ENCODE results near the gene MTHFSD. TPM values are rescaled to one million over a fixed set of nuclear protein-coding genes. Genes with fewer than 3 reads are reported as not detected.

MTHFSD gene
- total RNA-seq, 1 donor from 2014 or later: 20.2 TPM

DNA sequence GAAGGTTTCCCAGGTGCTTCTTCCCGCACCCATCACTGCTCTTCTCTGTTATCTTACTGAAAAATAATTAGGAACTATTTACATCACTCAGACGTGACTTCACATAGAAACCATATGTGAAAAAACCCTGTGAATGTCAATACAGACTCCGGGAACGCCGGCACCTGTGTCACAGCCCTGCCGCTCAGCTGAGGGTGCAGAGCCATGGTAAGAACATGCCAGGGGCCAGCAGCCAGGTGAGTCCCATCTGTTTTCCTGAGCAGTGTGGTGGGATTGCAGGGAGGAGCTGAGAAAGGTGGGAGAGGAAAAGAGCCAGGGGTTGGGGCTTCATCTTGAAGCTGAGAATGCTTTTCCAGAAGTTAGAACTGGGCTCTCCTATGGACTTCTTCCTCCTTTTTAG is 31.0 kb downstream of the MTHFSD start:
- DNase-seq (ENCODE audit: extremely low spot score, unreplicated experiment): no peak
- Mint-ChIP-seq H3K27ac (no peak overlapping the region), H3K9me3 (no peaks in the 10 kb centered on the region), H3K36me3 (no peaks in the 10 kb centered on the region), H3K4me1 (ENCODE audit: unreplicated experiment) (peaks cover 4% of the 10 kb centered on the region), H3K4me3 (no peak overlapping the region), H3K27me3 (peaks cover 68% of the 10 kb centered on the region)
- TF ChIP-seq, protein P1, sequence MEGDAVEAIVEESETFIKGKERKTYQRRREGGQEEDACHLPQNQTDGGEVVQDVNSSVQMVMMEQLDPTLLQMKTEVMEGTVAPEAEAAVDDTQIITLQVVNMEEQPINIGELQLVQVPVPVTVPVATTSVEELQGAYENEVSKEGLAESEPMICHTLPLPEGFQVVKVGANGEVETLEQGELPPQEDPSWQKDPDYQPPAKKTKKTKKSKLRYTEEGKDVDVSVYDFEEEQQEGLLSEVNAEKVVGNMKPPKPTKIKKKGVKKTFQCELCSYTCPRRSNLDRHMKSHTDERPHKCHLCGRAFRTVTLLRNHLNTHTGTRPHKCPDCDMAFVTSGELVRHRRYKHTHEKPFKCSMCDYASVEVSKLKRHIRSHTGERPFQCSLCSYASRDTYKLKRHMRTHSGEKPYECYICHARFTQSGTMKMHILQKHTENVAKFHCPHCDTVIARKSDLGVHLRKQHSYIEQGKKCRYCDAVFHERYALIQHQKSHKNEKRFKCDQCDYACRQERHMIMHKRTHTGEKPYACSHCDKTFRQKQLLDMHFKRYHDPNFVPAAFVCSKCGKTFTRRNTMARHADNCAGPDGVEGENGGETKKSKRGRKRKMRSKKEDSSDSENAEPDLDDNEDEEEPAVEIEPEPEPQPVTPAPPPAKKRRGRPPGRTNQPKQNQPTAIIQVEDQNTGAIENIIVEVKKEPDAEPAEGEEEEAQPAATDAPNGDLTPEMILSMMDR (conservative IDR thresholded peaks at IDR 0.05): no peak

DNA sequence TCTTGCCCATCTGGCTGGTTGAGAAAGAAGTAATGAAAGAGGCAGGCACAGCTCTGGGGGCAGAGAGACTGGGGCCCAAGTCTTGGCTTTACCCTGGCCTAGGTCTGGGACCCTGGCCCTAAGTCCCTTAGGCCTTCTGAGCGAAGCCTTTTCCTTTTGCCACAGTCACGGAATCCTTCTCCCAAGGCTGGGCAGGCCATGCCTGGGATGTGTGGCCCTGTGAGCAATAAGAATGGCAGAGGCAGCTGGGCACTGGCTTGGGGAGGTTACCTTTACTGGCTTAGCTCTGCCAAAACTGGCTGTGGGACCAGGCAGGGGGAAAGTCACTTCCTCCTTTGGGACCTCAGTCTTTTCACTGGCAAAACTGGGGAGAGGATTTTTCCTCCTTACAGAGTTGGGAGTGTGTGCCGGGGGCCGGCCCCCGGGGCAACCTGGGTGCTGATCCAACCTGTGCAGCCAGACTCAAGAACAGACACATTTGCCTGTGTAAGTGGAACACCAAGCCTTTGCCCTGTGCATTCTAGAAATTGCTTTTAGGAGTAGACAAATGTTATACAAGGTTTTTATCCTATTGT is 31.8 kb downstream of the MTHFSD start:
- Mint-ChIP-seq H3K4me1 (ENCODE audit: unreplicated experiment) (peaks cover 4% of the 10 kb centered on the region), H3K27ac (no peak overlapping the region), H3K27me3 (peaks cover 76% of the 10 kb centered on the region), H3K4me3 (no peak overlapping the region), H3K9me3 (no peaks in the 10 kb centered on the region), H3K36me3 (no peaks in the 10 kb centered on the region)
- DNase-seq (ENCODE audit: extremely low spot score, unreplicated experiment): no peak
- TF ChIP-seq, protein P1 (conservative IDR thresholded peaks at IDR 0.05): no peak

DNA sequence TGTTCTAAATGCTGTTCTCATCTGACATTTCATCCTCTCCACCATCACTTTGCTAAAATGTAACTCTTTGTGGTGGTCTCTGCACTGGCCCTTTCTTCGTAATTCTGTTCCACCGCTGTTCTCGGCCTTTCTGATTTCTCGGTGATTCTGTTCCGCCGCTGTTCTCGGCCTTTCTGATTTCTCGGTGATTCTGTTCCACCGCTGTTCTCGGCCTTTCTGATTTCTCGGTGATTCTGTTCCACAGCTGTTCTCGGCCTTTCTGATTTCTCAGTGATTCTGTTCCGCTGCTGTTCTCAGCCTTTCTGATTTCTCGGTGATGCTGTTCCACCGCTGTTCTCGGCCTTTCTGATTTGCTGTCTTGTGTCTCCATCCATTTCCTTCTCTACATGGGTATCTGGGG is 32.4 kb downstream of the MTHFSD start:
- no peak overlapping the region for H3K27ac Mint-ChIP-seq
- H3K9me3 Mint-ChIP-seq: no peaks in the 10 kb centered on the region
- H3K27me3 Mint-ChIP-seq: peaks cover 78% of the 10 kb centered on the region
- peaks cover under 1% of the 10 kb centered on the region for H3K4me1 Mint-ChIP-seq (ENCODE audit: unreplicated experiment)
- H3K36me3 Mint-ChIP-seq: no peaks in the 10 kb centered on the region
- TF ChIP-seq, protein P1 (conservative IDR thresholded peaks at IDR 0.05): no peak
- H3K4me3 Mint-ChIP-seq: no peak overlapping the region
- DNase-seq (ENCODE audit: extremely low spot score, unreplicated experiment): no peak

DNA sequence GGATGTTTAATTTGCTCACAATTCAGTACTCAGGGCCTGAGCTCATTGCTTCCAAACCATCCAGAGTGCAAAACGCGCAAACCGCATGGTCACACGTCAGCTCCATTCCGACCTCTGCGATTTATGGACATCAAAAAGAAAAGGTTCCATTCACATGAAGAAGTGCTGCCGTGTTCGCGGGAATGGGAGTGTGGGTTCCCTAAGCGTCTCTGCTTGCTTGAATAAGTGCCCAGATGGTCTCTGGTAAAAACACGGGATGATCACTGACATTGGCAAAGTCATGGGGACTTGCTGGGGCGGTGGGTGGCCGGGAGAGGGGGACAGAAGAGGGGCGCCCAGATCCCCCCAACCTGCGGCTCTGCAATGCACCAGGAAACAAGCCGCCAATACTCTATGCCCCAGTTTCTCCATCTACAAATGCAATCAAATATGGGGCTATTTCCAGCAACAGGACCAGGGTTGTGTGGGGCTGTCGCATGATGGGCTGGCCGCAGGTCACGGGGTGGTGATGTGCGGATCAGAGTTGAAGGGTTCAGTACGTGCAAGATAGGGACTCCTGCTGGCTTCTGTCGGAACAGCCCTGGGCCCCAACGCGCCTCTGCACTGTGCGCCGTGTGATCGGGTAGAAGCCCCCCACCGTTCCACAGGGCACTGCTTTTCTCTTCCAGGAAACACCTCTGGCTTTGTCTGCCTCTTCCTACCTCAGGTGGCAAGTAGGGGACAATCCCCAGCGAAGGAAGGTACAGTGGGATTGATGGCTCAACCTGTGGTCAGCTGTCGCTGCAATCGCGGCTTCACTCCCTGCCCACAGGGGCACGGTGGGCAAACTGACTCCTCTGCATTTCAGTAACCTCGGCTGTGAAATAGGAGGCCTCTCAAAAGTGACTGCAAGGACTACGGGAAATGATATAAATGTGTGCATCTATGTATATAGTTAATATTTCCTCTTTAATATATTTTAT is 33.5 kb downstream of the MTHFSD start:
- Mint-ChIP-seq H3K4me3 (no peak overlapping the region), H3K4me1 (ENCODE audit: unreplicated experiment) (no peaks in the 10 kb centered on the region), H3K27ac (no peak overlapping the region), H3K27me3 (peaks cover 81% of the 10 kb centered on the region), H3K36me3 (no peaks in the 10 kb centered on the region), H3K9me3 (no peaks in the 10 kb centered on the region)
- TF ChIP-seq, protein P1 (conservative IDR thresholded peaks at IDR 0.05): no peak
- no peak for DNase-seq (ENCODE audit: extremely low spot score, unreplicated experiment)

DNA sequence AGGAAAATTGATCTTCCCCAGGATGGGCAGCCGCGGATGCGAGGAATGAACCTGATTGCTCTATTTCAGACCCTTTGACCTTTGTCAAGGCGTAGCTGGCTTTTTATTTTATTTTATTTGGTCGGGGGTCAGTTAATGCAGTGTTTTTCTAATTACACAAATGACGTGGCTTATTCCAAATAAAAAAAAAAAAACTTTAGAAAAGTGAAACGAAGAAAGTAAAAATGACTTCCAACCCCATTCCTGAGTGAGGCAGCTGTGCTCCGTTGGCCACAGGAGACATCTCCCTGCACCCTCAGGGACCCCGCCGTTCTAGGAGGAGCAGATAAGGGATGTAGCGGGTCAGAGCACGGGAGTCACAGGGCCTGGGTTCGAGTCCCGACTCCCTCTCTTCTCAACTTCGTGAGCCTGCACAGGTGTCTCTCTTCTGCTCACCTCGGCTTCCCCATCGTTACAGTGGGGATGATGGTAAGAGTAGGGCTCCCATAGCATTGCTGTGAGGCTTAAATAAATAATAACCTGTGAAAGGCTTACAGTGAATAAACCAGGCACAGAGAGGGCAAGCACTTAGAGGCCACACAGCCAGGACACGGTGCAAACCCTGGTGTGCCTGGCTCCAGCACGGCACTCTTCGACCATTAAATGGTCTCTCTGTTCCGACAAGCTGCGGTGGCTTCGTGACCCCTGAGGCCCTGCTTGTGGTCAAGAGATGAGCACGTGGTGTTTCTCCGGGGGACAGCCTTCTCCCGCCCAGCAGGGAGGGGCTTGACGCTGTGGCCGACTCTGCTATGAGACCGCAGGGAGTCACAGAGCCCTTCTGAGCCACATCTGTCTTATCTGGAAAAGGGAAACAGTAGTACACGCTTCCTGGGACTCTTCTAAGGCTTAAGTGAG is 34.5 kb downstream of the MTHFSD start:
- no peaks in the 10 kb centered on the region for H3K9me3 Mint-ChIP-seq
- TF ChIP-seq, protein P1 (conservative IDR thresholded peaks at IDR 0.05): no peak
- no peaks in the 10 kb centered on the region for H3K36me3 Mint-ChIP-seq
- H3K27me3 Mint-ChIP-seq: peaks cover 83% of the 10 kb centered on the region
- no peaks in the 10 kb centered on the region for H3K4me1 Mint-ChIP-seq (ENCODE audit: unreplicated experiment)
- DNase-seq (ENCODE audit: extremely low spot score, unreplicated experiment): no peak
- no peak overlapping the region for H3K27ac Mint-ChIP-seq
- no peak overlapping the region for H3K4me3 Mint-ChIP-seq

Measured in type B pancreatic cell (in vitro differentiated cells).